Stimulated activated naive CD8-positive, alpha-beta T cell treated with anti-CD3 and anti-CD28 coated beads, Interleukin-15, amount 100 ng/mL, for 72 hours (primary cell): ENCODE measurements around the gene GTF3C4.
A peak's percentile ranks its signal among the peaks of the same experiment; 100 is the strongest.

Experiments
- ATAC-seq: fragments of 150-1000 bp; cut with Tn5 transposase; 2 replicates; pipeline ENCODE4 v1.10.0; 2021; ENCODE audit warnings: mild to moderate bottlenecking, moderate library complexity
- DNase-seq, 2 donors: peaks; one replicate each; pipeline ENCODE4 v3.0.0; 2021 to 2022
- H3K27ac Mint-ChIP-seq, 2 donors: one replicate each; pipeline ENCODE4 v1.8.0; 2022; ENCODE audit warnings: mild to moderate bottlenecking in 2 of 2, mixed read lengths in 2 of 2, moderate library complexity in 2 of 2
- H3K27me3 Mint-ChIP-seq: one replicate; pipeline ENCODE4 v1.8.0; 2022; ENCODE audit warnings: mixed read lengths
- H3K4me1 Mint-ChIP-seq: one replicate; pipeline ENCODE4 v1.8.0; 2022; ENCODE audit warnings: mild to moderate bottlenecking, mixed read lengths
- H3K4me3 Mint-ChIP-seq, 2 donors: one replicate each; pipeline ENCODE4 v1.8.0; 2022; ENCODE audit warnings: mild to moderate bottlenecking in 2 of 2, mixed read lengths in 2 of 2, moderate library complexity in 1 of 2
- H3K9me3 Mint-ChIP-seq, 2 donors: one replicate each; pipeline ENCODE4 v1.8.0; 2022; ENCODE audit warnings: mixed read lengths in 2 of 2

Gene GTF3C4

GRCh38 chr9:132669698-132670456 is 387 bp upstream of the GTF3C4 start, which contains the start of gene DDX31:
Gene DDX31, minus strand, starts transcription at chr9:132669983. Its CDS starts 49 bp downstream, at chr9:132669934.
- Mint-ChIP-seq H3K9me3 (no peaks in the 10 kb centered on the region), H3K4me1 (peaks cover 54% of the 10 kb centered on the region), H3K4me3 (peak within 1 kb of the TSS; percentile 93 to 97), H3K27ac (peak within 1 kb of the TSS; percentile 97 to 98), H3K27me3 (no peaks in the 10 kb centered on the region)
- DNase-seq (peak; percentile 88 to 89), ATAC-seq (peak; percentile 92)

GRCh38 chr9:132671620-132672412 is 1.6 kb downstream of the GTF3C4 start:
- H3K4me3 Mint-ChIP-seq, result peak overlapping the region; percentile 93 to 97
- H3K9me3 Mint-ChIP-seq, result no peaks in the 10 kb centered on the region
- no peak for DNase-seq
- peaks cover 57% of the 10 kb centered on the region for H3K4me1 Mint-ChIP-seq
- no peak for ATAC-seq
- H3K27ac Mint-ChIP-seq, result peak overlapping the region in 1 of 2 donors; percentile 97
- no peaks in the 10 kb centered on the region for H3K27me3 Mint-ChIP-seq

GRCh38 chr9:132672413-132672690 is 2.1 kb downstream of the GTF3C4 start:
- Mint-ChIP-seq H3K27me3 (no peaks in the 10 kb centered on the region), H3K27ac (no peak overlapping the region), H3K4me3 (peak overlapping the region; percentile 21 to 93), H3K4me1 (peaks cover 60% of the 10 kb centered on the region), H3K9me3 (no peaks in the 10 kb centered on the region)
- ATAC-seq (no peak), DNase-seq (no peak)

GRCh38 chr9:132673355-132673754 is 3.1 kb downstream of the GTF3C4 start:
- DNase-seq, result peak in 1 of 2 donors; percentile 6
- Mint-ChIP-seq H3K4me3 (peak overlapping the region; percentile 17 to 18), H3K27ac (no peak overlapping the region), H3K27me3 (no peaks in the 10 kb centered on the region), H3K4me1 (peaks cover 56% of the 10 kb centered on the region), H3K9me3 (no peaks in the 10 kb centered on the region)
- no peak for ATAC-seq

- no peak overlapping the region for H3K4me3 Mint-ChIP-seq
- no peaks in the 10 kb centered on the region for H3K9me3 Mint-ChIP-seq
- H3K27me3 Mint-ChIP-seq, result no peaks in the 10 kb centered on the region
- no peak for DNase-seq
- ATAC-seq, result no peak
- peaks cover 60% of the 10 kb centered on the region for H3K4me1 Mint-ChIP-seq
- no peak overlapping the region for H3K27ac Mint-ChIP-seq
Measured at GRCh38 chr9:132674485-132674884, 4.2 kb downstream of the GTF3C4 start.

GRCh38 chr9:132677976-132678375 is 7.7 kb downstream of the GTF3C4 start:
- Mint-ChIP-seq H3K9me3 (no peaks in the 10 kb centered on the region), H3K27ac (no peak overlapping the region), H3K4me3 (no peak overlapping the region), H3K4me1 (peaks cover 61% of the 10 kb centered on the region), H3K27me3 (no peaks in the 10 kb centered on the region)
- ATAC-seq (no peak), DNase-seq (no peak)

GRCh38 chr9:132679946-132680625 is 9.8 kb downstream of the GTF3C4 start:
- ATAC-seq (peak; percentile 86), DNase-seq (no peak)
- Mint-ChIP-seq H3K4me3 (peak overlapping the region in 1 of 2 donors; percentile 23), H3K27ac (no peak overlapping the region), H3K9me3 (no peaks in the 10 kb centered on the region), H3K27me3 (no peaks in the 10 kb centered on the region), H3K4me1 (peaks cover 43% of the 10 kb centered on the region)

GRCh38 chr9:132681561-132681960 is 11.3 kb downstream of the GTF3C4 start:
- ATAC-seq, result no peak
- H3K27ac Mint-ChIP-seq, result no peak overlapping the region
- H3K9me3 Mint-ChIP-seq, result no peaks in the 10 kb centered on the region
- no peak overlapping the region for H3K4me3 Mint-ChIP-seq
- H3K27me3 Mint-ChIP-seq, result no peaks in the 10 kb centered on the region
- H3K4me1 Mint-ChIP-seq, result peaks cover 43% of the 10 kb centered on the region
- DNase-seq, result no peak

- DNase-seq (no peak), ATAC-seq (no peak)
- Mint-ChIP-seq H3K27me3 (no peaks in the 10 kb centered on the region), H3K27ac (no peak overlapping the region), H3K9me3 (no peaks in the 10 kb centered on the region), H3K4me1 (peaks cover 28% of the 10 kb centered on the region), H3K4me3 (no peak overlapping the region)
Measured at GRCh38 chr9:132683873-132684272, 13.6 kb downstream of the GTF3C4 start.

GRCh38 chr9:132690696-132691095 is 20.4 kb downstream of the GTF3C4 start:
- H3K27ac Mint-ChIP-seq, result no peak overlapping the region
- H3K4me3 Mint-ChIP-seq, result no peak overlapping the region
- no peaks in the 10 kb centered on the region for H3K27me3 Mint-ChIP-seq
- no peaks in the 10 kb centered on the region for H3K4me1 Mint-ChIP-seq
- ATAC-seq (no peak), DNase-seq (no peak)
- H3K9me3 Mint-ChIP-seq, result peaks cover 6 to 8% of the 10 kb centered on the region in 2 donors

GRCh38 chr9:132694144-132694543 is 23.9 kb downstream of the GTF3C4 start:
- peak overlapping the region in 1 of 2 donors; percentile 50 for H3K27ac Mint-ChIP-seq
- peaks cover 34 to 40% of the 10 kb centered on the region in 2 donors for H3K9me3 Mint-ChIP-seq
- H3K4me1 Mint-ChIP-seq, result no peaks in the 10 kb centered on the region
- no peak overlapping the region for H3K4me3 Mint-ChIP-seq
- peaks cover 7% of the 10 kb centered on the region for H3K27me3 Mint-ChIP-seq
- ATAC-seq, result peak; percentile 86
- DNase-seq, result no peak

GRCh38 chr9:132697230-132697629 is 27.0 kb downstream of the GTF3C4 start:
- no peak overlapping the region for H3K4me3 Mint-ChIP-seq
- peaks cover 7% of the 10 kb centered on the region for H3K27me3 Mint-ChIP-seq
- no peak for DNase-seq
- peaks cover 34 to 40% of the 10 kb centered on the region in 2 donors for H3K9me3 Mint-ChIP-seq
- no peak overlapping the region for H3K27ac Mint-ChIP-seq
- no peak for ATAC-seq
- no peaks in the 10 kb centered on the region for H3K4me1 Mint-ChIP-seq

- no peak overlapping the region for H3K27ac Mint-ChIP-seq
- ATAC-seq (no peak), DNase-seq (no peak)
- H3K4me3 Mint-ChIP-seq, result no peak overlapping the region
- peaks cover 15% of the 10 kb centered on the region for H3K27me3 Mint-ChIP-seq
- peaks cover 34 to 40% of the 10 kb centered on the region in 2 donors for H3K9me3 Mint-ChIP-seq
- no peaks in the 10 kb centered on the region for H3K4me1 Mint-ChIP-seq
Measured at GRCh38 chr9:132698989-132699388, 28.7 kb downstream of the GTF3C4 start.

GRCh38 chr9:132699956-132700355 is 29.7 kb downstream of the GTF3C4 start:
- Mint-ChIP-seq H3K4me3 (no peak overlapping the region), H3K27ac (no peak overlapping the region), H3K4me1 (no peaks in the 10 kb centered on the region), H3K27me3 (peaks cover 15% of the 10 kb centered on the region), H3K9me3 (peaks cover 28 to 36% of the 10 kb centered on the region in 2 donors)
- no peak for DNase-seq
- ATAC-seq, result no peak

GRCh38 chr9:132702254-132702653 is 32.0 kb downstream of the GTF3C4 start:
- Mint-ChIP-seq H3K4me1 (no peaks in the 10 kb centered on the region), H3K9me3 (peaks cover 15 to 17% of the 10 kb centered on the region in 2 donors), H3K27ac (no peak overlapping the region), H3K27me3 (peaks cover 23% of the 10 kb centered on the region), H3K4me3 (no peak overlapping the region)
- ATAC-seq, result no peak
- no peak for DNase-seq

- DNase-seq, result no peak
- no peaks in the 10 kb centered on the region for H3K4me1 Mint-ChIP-seq
- peaks cover 4 to 6% of the 10 kb centered on the region in 2 donors for H3K9me3 Mint-ChIP-seq
- no peak overlapping the region for H3K27ac Mint-ChIP-seq
- H3K4me3 Mint-ChIP-seq, result no peak overlapping the region
- peaks cover 21% of the 10 kb centered on the region for H3K27me3 Mint-ChIP-seq
- ATAC-seq, result no peak
Measured at GRCh38 chr9:132703336-132703735, 33.1 kb downstream of the GTF3C4 start.
